GM12878 (cell line): Measurements from ENCODE around the gene MEI1. TPM values are rescaled to one million over a fixed set of nuclear protein-coding genes. Genes with fewer than 3 reads are reported as not detected.

Experiments
- ATAC-seq: fragments of 200-7000 bp; cut with Tn5 transposase; 3 replicates; pipeline ENCODE4 v1.9.1; 2020; ENCODE audit warnings: mild to moderate bottlenecking, moderate library complexity
- BruUV-seq: library from RNA; stranded (reverse); fragments of 400-500 nt; replicated peaks from 2 replicates; lab custom pipeline; 2021; lab: Mats Ljungman, UMichigan
- CTCF ChIA-PET: fragments of 300-600 bp; sonication (Branson Sonifier 250); formaldehyde crosslinking; extraction: SDS; loops from one replicate; lab custom pipeline; 2021; ENCODE audit warnings: inconsistent platforms; lab: Yijun Ruan, JAX
- POLR2A ChIA-PET: fragments of 350-600 bp; formaldehyde crosslinking; extraction: SDS; loops from one replicate; lab custom pipeline; 2021; ENCODE audit warnings: inconsistent platforms; lab: Charles Lee
- RAD21 ChIA-PET: fragments of 300-600 bp; sonication (Branson Sonifier 250); formaldehyde crosslinking; loops from one replicate; lab custom pipeline; 2023; ENCODE audit warnings: antibody characterized with exemption; ENCODE audit not compliant: unreplicated experiment; lab: Charles Lee
- SMC1A ChIA-PET: fragments of 300-600 bp; sonication (Branson Sonifier 250); formaldehyde crosslinking; loops from one replicate; lab custom pipeline; 2023; ENCODE audit not compliant: unreplicated experiment, uncharacterized antibody; lab: Charles Lee
- DNase-seq: peaks from one replicate; pipeline ENCODE4 v3.0.0-alpha.2; 2011; ENCODE audit warnings: low read depth, low spot score
- FAIRE-seq: peaks from 3 replicates; lab custom pipeline; 2011; peaks lifted over from hg19 to GRCh38; lab: Jason Lieb, UNC
- H2AFZ ChIP-seq: 2 replicates; pipeline ENCODE4 v1.6.0; 2011; ENCODE audit warnings: low read depth, low read length, control low read depth; ENCODE audit not compliant: control insufficient read depth
- H3K27ac ChIP-seq: 2 replicates; pipeline ENCODE4 v1.5.1; 2011; ENCODE audit warnings: control low read depth; ENCODE audit not compliant: control insufficient read depth, insufficient read depth
- H3K27me3 ChIP-seq, 2 experiments: replicated peaks in 1 of 2; 2 replicates each; pipeline versions ENCODE4 v1.6.0 to v1.6.1; 2011; ENCODE audit warnings: low read length in 1 of 2; ENCODE audit not compliant: control insufficient read depth in 2 of 2, insufficient read depth in 2 of 2
- H3K36me3 ChIP-seq, 2 experiments: 2 replicates each; pipeline ENCODE4 v1.5.1; 2011; ENCODE audit warnings: low read length in 1 of 2; ENCODE audit not compliant: control insufficient read depth in 2 of 2, insufficient read depth in 2 of 2
- H3K4me1 ChIP-seq: 2 replicates; pipeline ENCODE4 v1.6.1; 2011; ENCODE audit warnings: mild to moderate bottlenecking, low read length, moderate library complexity, mixed read lengths; ENCODE audit not compliant: control insufficient read depth, insufficient read depth
- H3K4me2 ChIP-seq: 2 replicates; pipeline ENCODE4 v1.6.0; 2011; ENCODE audit warnings: control low read depth; ENCODE audit not compliant: control insufficient read depth, insufficient read depth
- H3K4me3 ChIP-seq: fragments of 200-600 bp; sonication (generic); 2 replicates; pipeline ENCODE4 v1.5.1; 2016
- H3K79me2 ChIP-seq: 2 replicates; pipeline ENCODE4 v1.6.0; 2011; ENCODE audit warnings: low read length; ENCODE audit not compliant: control insufficient read depth, insufficient read depth
- H3K9ac ChIP-seq: 2 replicates; pipeline ENCODE4 v1.8.0; 2011; ENCODE audit warnings: low read length, control low read depth, mixed read lengths; ENCODE audit not compliant: control insufficient read depth, insufficient read depth
- H3K9me3 ChIP-seq: replicated peaks from 3 replicates; pipeline ENCODE4 v1.5.1; 2011; ENCODE audit warnings: mild to moderate bottlenecking, low read length; ENCODE audit not compliant: control insufficient read depth, insufficient read depth
- H4K20me1 ChIP-seq: 2 replicates; pipeline ENCODE4 v1.6.0; 2011; ENCODE audit not compliant: control insufficient read depth, insufficient read depth
- JUND ChIP-seq: IDR thresholded peaks from 2 replicates; pipeline ENCODE4 v1.6.1; 2012; ENCODE audit warnings: low read depth, mild to moderate bottlenecking, low read length, improper control_type of control experiment, moderate library complexity
- SMAD1 ChIP-seq: fragments of 450-650 bp; IDR thresholded peaks from 2 replicates; pipeline ENCODE4 v1.6.1; 2018; ENCODE audit warnings: mild to moderate bottlenecking, low read depth; ENCODE audit not compliant: partially characterized antibody
- STAT1 ChIP-seq: fragments of 450-650 bp; conservative IDR thresholded peaks from 2 replicates; pipeline ENCODE4 v1.6.1; 2014; ENCODE audit warnings: antibody characterized with exemption, mild to moderate bottlenecking
- WGBS: methylation state at CpG from one replicate; pipeline ENCODE4 v1.1.6; 2016; ENCODE audit warnings: low lambda C conversion rate; ENCODE audit not compliant: insufficient replicate concordance, insufficient coverage; ENCODE audit errors: missing lambda C conversion rate; 5-methylcytosine and 5-hydroxymethylcytosine counted together
- in situ Hi-C: fragments of 300-500 bp; cut with MboI; formaldehyde crosslinking; loops from 9 replicates; pipeline ENCODE4 v1.14.3; 2018; ENCODE audit warnings: mixed read lengths
- intact Hi-C: fragments of 100-400 bp; cut with micrococcal nuclease; formaldehyde crosslinking; loops from one replicate; pipeline ENCODE4 v1.14.2; 2022; ENCODE audit not compliant: unreplicated experiment
- polyA plus RNA-seq, 11 experiments: library from polyadenylated mRNA; depleted of rRNA in 4 of 11; unstranded in 6 of 11; stranded (reverse) in 5 of 11; fragments of >200 nt; fragmentation: Nextera tagmentation in 4 of 11; fragmentation: Illumina TruSeq in 1 of 11; extraction: Ambion mirVana in 4 of 11; extraction: Trizol in 1 of 11; gene quantifications; 1 replicate in 1 of 11; 2 replicates in 10 of 11; pipeline versions ENCODE4 v1.2.1 to v1.2.3, GENCODE V29; 2011 to 2016; ENCODE audit warnings: inconsistent platforms in 2 of 11, missing spikeins in 2 of 11, low read depth in 1 of 11
- total RNA-seq, 4 experiments: library from RNA; depleted of rRNA in 3 of 4; stranded (reverse); fragments of >200 nt in 3 of 4; fragmentation: Illumina TruSeq in 1 of 4; extraction: Trizol in 1 of 4; gene quantifications; 2 replicates each; pipeline versions ENCODE4 v1.2.1 to v1.2.3, GENCODE V29; 2013 to 2021
- TF ChIP-seq, protein P1 (sequence below): fragments of 450-650 bp; formaldehyde crosslinking; IDR thresholded peaks from 2 replicates; pipeline ENCODE4 v1.5.0; 2022; ENCODE audit warnings: mild to moderate bottlenecking, missing genetic modification characterization
- TF ChIP-seq, protein P2 (sequence below): fragments of 450-650 bp; IDR thresholded peaks from 2 replicates; pipeline ENCODE4 v1.6.1; 2017; ENCODE audit warnings: borderline replicate concordance

The MEI1 gene
- total and polyA plus RNA-seq, 10 of the 15 experiments (the other 5 are each of a cell fraction or from before 2014, with no cell fraction given), result 27.9 to 48.9 (median 35.8) TPM

DNA sequence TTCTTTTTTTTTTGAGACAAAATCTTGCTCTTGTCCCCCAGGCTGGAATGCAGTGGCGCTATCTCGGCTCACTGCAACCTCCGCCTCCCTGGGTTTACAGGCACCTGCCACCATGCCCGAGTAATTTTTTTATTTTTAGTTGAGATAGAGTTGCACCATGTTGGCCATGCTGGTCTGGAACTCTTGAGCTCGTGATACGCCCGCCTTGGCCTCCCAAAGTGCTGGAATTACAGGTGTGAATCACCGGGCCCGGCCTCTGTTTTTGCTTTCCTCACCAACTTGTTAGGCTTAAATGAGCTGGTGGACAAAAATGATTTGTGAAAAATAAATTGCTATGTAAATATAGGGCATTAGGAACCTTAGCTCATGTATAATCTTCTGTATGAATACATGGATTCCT, 3.5 kb downstream of the MEI1 start (continued):
- TF ChIP-seq, protein P1, sequence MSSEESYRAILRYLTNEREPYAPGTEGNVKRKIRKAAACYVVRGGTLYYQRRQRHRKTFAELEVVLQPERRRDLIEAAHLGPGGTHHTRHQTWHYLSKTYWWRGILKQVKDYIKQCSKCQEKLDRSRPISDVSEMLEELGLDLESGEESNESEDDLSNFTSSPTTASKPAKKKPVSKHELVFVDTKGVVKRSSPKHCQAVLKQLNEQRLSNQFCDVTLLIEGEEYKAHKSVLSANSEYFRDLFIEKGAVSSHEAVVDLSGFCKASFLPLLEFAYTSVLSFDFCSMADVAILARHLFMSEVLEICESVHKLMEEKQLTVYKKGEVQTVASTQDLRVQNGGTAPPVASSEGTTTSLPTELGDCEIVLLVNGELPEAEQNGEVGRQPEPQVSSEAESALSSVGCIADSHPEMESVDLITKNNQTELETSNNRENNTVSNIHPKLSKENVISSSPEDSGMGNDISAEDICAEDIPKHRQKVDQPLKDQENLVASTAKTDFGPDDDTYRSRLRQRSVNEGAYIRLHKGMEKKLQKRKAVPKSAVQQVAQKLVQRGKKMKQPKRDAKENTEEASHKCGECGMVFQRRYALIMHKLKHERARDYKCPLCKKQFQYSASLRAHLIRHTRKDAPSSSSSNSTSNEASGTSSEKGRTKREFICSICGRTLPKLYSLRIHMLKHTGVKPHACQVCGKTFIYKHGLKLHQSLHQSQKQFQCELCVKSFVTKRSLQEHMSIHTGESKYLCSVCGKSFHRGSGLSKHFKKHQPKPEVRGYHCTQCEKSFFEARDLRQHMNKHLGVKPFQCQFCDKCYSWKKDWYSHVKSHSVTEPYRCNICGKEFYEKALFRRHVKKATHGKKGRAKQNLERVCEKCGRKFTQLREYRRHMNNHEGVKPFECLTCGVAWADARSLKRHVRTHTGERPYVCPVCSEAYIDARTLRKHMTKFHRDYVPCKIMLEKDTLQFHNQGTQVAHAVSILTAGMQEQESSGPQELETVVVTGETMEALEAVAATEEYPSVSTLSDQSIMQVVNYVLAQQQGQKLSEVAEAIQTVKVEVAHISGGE (CRISPR knock-in tag), result no peak
- no peak for TF ChIP-seq SMAD1

DNA sequence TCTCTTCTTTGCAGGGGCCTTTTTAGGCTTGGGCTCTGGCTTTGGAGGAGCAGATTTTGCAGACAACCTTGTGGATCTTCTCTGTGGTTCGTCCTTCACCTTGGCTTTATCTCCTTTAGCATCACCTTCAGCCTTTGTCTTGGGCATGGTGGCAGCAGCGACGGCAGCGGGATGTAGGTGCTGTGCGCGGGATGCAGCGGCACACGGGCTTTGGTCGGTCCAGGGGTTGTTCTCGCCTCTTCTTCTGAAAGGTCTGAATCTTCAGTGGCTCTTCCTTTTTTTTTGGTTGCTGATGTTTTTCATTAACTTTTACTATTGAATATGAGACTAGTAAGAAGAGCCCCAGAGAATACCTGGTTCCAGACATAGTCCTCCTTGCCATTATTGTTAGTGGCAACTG, 10.0 kb downstream of the MEI1 start:
- BruUV-seq, result no TSS peak
- H3K27me3 ChIP-seq, result no peaks in the 10 kb centered on the region
- in situ Hi-C loops, result no loop called here
- H2AFZ ChIP-seq, result no peak overlapping the region
- no peaks in the 10 kb centered on the region for H4K20me1 ChIP-seq
- H3K9ac ChIP-seq, result no peak overlapping the region
- POLR2A ChIA-PET, result no interaction called here
- H3K4me1 ChIP-seq, result no peaks in the 10 kb centered on the region
- DNase-seq (no peak), FAIRE-seq (no peak), ATAC-seq (no peak)
- H3K27ac ChIP-seq, result no peak overlapping the region
- WGBS, result 87% methylated on average over 10 of the region's 10 CpGs
- no peaks in the 10 kb centered on the region for H3K9me3 ChIP-seq
- H3K79me2 ChIP-seq, result no peaks in the 10 kb centered on the region
- no peaks in the 10 kb centered on the region for H3K36me3 ChIP-seq
- TF ChIP-seq JUND, result no peak
- TF ChIP-seq STAT1, result no peak
- TF ChIP-seq, protein P2, sequence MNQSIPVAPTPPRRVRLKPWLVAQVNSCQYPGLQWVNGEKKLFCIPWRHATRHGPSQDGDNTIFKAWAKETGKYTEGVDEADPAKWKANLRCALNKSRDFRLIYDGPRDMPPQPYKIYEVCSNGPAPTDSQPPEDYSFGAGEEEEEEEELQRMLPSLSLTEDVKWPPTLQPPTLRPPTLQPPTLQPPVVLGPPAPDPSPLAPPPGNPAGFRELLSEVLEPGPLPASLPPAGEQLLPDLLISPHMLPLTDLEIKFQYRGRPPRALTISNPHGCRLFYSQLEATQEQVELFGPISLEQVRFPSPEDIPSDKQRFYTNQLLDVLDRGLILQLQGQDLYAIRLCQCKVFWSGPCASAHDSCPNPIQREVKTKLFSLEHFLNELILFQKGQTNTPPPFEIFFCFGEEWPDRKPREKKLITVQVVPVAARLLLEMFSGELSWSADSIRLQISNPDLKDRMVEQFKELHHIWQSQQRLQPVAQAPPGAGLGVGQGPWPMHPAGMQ, result no peak
- H3K4me2 ChIP-seq, result no peak overlapping the region
- intact Hi-C loops, result no loop called here
- CTCF ChIA-PET, result interaction anchor here (1.1 kb wide), 1 partner anchor 12 kb away, joined by 6 read pairs; no protein-coding TSS in a partner anchor
- RAD21 ChIA-PET, result no interaction called here
- SMC1A ChIA-PET, result no interaction called here
- H3K4me3 ChIP-seq, result no peak overlapping the region
